Activated CD4-positive, alpha-beta T cell treated with anti-CD3 and anti-CD28 coated beads, Interleukin-10, Interleukin-2, amounts not matched to agents 100 ng/mL and 50 ng/mL, durations not matched to agents 16 hours and 8 hours (primary cell): ENCODE data around the gene GABRQ.
"Not testable (repeated sequence)": the region's sequence is repeated elsewhere in the genome, so short reads cannot be mapped to it uniquely, and the experiment has no call there.

ENCODE experiments used
- DNase-seq: peaks from one replicate; pipeline ENCODE4 v3.0.0-alpha.2; 2020

The GABRQ gene

DNA sequence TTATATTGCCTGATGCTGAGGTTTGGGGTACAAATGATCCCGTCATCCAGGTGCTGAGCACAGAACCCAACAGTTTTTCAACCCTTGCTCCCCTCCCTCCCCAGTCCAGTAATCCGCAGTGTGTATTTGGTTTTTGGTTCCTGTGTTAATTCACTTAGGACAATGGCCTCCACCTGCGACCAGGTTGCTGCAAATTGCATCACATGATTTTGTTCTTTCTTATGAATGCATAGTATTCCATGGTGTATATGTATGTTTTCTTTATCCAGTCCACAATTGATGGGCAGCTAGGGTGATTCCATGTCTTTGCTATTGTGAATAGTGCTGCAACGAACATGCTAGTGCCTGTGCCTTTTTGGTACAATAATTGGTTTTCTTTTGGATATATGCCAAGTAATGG, 25.4 kb downstream of the GABRQ start:
- DNase-seq: no peak

DNA sequence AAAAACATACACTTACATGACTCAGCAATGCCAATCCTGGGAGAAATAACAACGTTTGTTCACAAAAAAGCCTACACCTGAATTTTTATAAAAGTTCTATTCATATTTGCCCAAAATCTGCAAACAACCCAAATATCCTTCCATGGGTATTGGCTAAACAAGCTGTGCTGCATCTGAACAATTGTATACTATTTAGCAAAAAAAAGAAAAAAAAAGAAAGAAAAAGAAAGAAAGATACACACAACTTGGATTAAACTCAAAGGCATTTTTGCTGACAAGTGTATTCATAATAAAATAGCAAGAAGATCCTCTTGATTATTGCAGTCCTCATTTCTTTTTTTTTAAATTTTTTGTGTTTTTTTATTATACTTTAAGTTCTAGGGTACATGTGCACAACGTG, 36.4 kb downstream of the GABRQ start:
- no peak for DNase-seq

DNA sequence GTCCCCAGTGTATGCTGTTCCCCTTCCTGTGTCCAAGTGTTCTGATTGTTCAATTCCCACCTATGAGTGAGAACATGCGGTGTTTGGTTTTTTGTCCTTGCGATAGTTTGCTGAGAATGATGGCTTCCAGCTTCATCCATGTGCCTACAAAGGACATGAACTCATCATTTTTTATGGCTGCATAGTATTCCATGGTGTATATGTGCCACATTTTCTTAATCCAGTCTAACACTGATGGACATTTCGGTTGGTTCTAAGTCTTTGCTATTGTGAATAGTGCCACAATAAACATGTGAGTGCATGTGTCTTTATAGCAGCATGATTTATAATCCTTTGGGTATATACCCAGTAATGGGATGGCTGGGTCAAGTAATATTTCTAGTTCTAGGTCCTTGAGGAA, 37.0 kb downstream of the GABRQ start:
- not testable (repeated sequence) for DNase-seq

DNA sequence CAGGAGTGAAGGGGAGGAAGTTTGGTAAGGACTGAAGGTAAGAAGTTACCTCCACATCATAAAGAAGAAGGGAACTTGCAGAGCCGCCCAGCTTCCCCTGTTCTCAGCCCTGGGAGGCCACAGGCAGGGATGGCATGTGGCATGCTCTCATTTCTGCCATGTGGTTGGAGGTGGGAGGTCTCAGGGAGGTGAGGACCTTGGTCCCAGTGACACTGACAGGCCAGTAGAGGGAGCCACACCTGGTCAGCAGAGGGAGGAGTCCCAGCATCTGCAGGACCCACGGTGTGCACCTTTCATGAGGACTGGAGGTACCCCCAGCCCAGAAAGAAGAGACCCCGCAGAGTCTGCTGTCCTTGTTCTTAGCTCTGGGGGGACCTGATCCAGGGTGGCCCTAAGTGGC, 43.3 kb downstream of the GABRQ start:
- not testable (repeated sequence) for DNase-seq

DNA sequence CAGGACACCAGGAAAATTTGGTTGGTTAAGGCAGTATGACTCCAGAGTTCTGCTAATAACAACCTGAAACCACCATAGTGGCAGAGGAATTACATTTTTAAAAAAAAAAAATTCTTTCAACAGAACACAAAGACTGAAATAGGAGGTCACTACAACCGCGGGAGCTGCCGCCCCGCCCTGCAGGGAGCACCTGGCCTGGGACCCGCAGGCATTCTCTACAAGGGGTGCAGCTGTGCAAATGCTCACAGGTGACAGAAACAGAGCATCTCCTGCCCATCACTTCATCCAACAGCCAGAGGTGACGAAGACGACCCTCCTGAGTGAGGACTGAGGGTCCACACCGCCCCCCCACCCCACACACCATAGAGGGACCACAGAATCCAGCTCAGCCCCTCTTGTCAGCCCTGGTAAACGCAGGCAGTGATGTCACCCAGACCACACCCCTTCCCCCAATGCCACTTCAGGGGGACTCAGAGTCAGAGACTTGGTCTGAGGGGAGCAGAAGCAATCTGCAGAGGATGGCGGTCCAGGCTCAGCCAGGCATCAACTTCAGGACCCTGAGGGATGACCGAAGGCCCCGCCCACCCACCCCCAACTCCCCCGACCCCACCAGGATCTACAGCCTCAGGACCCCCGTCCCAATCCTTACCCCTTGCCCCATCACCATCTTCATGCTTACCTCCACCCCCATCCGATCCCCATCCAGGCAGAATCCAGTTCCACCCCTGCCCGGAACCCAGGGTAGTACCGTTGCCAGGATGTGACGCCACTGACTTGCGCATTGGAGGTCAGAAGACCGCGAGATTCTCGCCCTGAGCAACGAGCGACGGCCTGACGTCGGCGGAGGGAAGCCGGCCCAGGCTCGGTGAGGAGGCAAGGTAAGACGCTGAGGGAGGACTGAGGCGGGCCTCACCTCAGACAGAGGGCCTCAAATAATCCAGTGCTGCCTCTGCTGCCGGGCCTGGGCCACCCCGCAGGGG, 60.5 kb downstream of the GABRQ start, which contains the start of gene MAGEA3:
MAGEA3 (plus strand) TSS at position 843 of the 980 bp plus-strand sequence. CDS start 2,039 bp downstream, outside the sequence.
- not testable (repeated sequence) for DNase-seq

DNA sequence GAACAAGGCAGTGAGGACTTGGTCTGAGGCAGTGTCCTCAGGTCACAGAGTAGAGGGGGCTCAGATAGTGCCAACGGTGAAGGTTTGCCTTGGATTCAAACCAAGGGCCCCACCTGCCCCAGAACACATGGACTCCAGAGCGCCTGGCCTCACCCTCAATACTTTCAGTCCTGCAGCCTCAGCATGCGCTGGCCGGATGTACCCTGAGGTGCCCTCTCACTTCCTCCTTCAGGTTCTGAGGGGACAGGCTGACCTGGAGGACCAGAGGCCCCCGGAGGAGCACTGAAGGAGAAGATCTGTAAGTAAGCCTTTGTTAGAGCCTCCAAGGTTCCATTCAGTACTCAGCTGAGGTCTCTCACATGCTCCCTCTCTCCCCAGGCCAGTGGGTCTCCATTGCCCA, 62.7 kb downstream of the GABRQ start:
- not testable (repeated sequence) for DNase-seq

DNA sequence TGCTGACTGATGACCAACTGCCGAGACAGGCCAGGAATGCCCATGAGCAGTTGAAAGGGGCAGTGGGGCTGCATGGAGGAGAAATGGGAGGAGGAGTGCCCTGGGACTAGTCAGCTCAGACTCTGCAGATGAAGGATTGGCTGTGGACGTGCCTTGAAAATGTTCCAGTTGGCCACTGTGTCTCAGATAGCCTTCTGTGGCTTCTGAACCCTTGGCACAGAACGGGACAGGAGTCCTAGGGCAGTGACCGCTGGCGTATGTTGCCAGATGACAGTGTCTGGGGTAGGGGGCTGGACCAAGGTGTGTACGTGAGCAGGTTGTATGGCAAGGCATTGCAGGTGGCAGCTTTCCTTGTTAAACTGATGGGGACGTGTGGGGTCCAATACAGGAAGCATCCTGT, 68.8 kb downstream of the GABRQ start:
- not testable (repeated sequence) for DNase-seq
